Fibroblast of skin of left biceps (primary cell): ENCODE measurements around the gene NOD2.

Source experiments
- DNase-seq, 2 experiments: peaks; one replicate each; pipeline ENCODE4 v3.0.0-alpha.2; 2013; ENCODE audit warnings: low read depth in 2 of 2

NOD2 gene

DNA sequence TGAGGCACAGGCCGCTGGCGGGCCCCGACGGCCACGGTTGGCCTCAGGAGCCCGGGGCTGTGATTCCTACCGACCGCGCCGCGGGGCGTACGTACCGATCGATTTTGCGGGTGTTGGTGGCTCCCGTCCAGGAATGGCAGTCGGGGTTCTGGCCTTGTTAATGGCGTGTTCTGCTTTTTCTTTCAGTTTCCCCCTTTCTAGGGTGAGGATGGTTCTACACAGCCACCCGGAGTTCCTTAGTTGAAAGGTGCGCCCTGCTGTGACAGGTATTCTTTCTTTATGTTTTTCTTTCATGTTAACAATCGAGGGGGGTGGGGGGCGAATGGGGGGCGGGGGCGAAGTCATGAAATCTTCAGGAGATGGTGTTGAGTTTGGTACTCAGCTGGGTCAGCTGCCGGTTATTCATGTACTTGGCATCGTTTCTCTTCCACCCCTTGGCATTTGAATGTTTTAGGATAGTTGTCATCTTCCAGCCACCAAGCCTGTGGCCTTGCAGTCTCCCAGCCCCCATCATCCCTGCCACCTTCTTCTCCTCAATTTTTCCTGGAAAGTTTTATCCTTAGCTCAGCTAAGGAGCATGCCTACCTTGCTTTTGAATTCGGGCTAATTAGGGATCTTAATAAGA, 49.3 kb downstream of the NOD2 start:
- no peak for DNase-seq

DNA sequence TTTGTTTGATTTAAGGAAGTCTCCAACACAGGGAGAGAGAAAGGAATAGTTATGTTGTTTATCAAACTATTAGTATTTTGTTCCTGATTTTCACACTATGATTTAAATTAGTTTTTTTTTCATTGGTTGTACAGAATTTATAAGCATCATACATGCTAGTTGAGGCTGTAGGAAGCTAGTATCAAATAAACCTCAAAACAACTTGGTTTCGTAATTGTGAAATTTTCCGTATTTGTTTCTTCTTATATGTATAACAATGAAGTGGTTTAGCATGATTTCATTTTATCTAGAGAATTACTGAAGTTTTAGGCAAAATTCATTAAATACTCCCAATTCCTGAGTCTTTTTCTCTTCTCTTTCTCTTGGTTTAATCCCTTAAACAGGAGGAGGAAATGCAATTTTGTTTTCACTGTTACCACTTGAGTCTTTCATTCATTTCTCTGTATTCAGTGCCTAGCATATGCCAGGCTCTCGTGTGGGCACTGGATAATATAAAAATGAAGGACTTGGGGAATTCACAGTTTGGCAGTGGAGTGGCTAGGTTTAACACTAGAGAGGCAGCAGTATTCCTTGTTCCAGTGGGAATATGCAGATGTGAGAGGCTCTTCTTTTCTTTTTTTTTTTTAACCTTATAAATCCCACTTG, 50.3 kb downstream of the NOD2 start:
- DNase-seq = no peak

DNA sequence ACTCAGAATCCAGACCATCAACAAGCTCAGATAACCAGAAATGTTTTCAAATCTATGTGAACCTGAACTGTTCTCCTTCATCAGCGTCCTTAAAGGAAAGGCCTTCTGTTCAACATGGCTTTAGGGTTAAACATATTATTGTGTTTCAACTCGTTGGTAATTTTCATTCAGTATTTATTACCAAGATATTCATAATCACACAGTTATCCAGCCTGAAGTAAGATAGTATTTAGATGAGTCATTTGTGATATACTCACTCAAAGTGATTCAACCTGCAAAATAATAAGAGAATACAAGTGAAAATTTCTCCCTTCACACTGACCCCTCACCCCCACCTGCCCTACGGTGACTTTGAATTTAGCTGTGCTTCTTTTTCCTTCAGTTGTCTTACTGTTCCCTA, 51.5 kb downstream of the NOD2 start:
- DNase-seq = no peak

DNA sequence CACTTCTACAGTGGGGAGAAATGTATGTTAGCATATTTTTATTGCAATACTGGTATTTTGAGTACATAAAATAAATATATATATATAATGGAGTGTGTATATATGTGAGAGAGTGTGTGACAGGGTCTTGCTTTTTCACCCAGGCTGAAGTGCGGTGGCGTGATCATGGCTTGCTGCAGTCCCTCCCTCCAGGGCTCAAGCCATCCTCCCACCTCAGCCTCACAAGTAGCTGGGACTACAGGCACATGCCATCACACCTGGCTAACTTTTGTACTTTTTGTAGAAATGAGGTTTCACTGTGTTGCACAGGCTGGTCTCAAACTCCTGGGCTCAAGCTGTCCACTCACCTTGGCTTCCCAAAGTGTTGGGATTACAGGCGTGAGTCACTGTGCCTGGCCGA, 52.5 kb downstream of the NOD2 start:
- no peak for DNase-seq

DNA sequence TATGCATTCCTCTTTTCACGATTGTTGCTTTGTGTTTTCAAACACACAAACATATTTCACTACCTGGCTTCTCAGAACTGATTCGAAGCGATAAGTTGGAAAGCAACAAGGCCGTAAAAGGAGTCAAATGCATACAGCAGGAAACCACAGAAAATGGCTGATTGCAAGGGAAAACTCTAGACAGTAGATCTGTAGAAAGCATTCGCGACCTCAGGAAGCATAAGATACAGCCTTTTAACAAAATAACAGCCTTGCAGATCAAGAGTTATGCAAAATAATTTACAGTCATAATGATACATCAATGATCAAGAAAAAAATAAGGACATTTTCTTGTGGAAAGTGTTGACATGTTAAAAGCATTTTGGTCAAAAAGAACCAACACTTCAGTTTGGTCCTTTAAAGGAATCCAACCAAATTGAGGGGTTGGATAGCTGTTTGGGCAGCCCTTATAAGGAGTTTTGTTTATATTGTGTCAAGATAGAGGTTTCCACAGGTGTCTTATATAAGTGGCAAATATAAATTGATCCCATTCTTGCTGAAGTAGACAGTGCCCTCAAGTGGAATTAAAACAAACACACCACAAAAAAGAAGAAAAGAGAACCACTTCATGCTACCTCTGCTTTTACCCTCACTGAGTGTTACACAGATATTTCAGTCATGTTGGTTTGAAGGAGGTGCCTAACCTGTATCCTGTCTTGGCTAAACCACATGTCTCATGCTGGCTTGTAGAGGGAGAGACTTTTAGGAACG, 54.0 kb downstream of the NOD2 start:
- DNase-seq = no peak

DNA sequence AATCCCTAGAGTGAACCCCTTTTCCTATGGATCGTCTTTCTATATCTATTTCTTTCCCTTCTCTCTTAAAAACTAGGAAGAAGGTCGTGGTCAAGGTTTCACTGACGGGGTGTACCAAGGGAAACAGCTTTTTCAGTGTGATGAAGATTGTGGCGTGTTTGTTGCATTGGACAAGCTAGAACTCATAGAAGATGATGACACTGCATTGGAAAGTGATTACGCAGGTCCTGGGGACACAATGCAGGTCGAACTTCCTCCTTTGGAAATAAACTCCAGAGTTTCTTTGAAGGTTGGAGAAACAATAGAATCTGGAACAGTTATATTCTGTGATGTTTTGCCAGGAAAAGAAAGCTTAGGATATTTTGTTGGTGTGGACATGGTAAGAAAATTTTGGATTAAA, 58.1 kb downstream of the NOD2 start:
- DNase-seq = no peak

DNA sequence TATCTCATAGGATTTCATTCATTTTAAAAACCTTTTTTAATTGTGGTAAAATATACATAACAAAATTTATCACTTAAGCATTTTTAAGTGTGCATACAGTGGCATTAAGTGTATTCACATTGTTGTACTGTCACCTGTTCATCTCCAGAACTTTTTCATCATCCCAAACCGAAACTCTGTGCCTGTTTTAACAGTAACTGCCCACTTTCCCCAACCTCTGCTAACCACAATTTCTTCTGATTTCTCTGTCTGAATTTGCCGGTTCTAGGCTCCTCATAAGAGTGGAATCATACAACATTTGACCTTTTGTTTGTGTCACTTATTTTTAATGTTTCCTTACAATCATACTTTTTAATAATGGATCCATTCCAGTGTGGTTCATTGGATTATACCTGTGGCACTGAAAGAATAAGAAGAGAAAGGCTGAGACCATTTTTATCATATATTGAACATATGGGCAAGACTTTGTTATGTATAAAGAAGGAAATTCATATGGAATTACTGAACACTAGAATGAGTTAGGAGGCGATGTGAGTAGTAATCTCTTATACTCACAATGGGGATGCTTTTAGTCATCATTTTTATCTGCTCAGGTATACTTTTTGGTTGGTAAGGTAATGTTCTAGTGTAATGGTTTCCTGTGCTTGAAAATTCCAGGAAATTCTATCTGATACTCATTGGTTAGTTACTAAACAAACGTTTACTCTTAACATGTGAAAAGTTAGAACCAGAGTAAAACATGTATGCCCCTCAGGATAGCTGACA, 59.2 kb downstream of the NOD2 start:
- no peak for DNase-seq

DNA sequence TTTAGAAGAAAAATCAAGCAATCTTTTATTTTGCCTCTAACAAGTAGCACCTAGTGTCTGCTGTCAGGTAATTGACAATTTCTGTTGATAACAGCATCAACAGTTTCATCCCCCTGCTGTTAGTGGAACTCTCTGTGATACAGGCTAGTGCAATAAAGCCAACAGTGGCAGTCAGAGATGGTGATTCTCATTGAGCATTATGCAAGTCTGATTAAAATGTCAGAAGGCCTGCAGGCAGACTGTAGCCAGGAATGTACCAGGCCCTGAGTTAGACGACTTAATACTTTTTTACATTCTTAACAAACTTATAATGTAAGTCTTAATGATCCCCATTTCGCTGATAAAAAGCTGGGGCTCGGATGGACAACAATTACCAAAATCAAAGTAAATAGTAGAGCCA, 63.1 kb downstream of the NOD2 start:
- DNase-seq = no peak

DNA sequence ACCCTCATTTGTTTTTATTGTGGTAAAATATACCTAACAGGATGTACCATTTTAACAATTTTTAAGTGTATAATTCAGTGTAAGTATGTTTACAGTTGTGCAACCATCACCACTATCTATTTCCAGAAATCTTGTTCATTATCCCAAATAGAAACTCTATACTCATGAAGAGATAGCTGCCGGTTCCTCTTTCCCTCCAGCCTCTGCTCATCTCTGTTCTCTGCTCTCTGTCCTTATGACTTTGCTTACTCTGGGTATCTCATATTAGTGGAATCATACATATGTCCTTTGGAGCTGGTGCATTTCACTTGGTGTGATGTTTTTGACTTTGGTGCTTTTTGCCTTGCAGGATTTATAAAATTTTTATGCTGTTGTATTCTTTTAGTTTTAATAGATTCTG, 67.9 kb downstream of the NOD2 start:
- no peak for DNase-seq

DNA sequence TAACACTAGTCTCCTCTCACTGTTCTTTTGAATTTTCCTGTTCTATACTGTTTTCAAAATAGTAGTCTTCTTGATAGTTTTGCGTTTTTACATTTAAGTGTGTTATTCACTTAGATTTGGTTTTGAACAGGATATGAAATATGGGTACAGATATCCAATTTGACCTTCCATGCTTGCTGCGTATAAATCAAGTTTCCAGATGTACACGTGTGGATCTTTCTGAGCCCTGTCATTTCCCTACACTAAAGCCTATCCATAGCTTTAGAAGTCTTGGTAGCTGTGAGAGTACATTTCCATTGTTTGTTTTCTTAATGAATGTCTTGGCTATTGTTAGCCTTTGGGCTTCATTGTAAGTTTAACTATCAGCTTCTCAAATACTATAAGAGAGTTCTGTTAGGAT, 68.8 kb downstream of the NOD2 start:
- no peak for DNase-seq

DNA sequence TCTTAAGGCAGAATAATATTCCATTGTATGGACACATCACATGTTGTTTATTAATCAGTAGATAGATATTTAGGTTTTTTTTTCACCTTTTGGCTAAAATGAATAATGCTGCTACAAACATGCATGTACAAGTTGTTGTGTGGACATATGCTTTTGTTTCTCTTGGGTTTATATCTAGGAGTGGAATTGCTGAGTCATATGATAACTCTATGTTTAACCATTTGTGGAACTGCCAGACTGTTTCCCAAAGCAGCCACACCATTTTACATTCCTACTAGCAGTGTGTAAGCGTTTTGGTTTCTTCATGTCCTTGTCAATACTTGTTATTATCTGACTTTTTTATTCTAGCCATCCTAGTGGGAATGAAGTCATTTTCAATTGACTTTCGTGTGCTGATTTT, 69.8 kb downstream of the NOD2 start:
- DNase-seq = no peak

DNA sequence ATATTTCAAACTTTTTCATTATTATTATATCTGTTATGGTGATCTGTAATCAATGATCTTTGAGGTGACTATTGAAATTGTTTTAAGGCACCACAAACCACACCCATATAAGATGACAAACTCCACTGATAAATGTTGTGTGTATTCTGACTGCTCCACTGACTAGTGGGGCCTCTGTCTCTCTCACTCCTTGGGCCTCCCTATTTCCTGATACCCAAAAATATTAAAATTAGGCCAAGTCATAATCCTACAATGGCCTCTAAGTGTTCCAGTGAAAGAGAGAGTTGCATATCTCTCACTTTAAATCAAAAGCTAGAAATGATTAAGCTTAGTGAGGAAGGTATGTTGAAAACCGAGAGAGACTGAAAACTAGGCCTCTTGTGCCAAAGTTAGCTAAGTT, 71.9 kb downstream of the NOD2 start:
- DNase-seq = no peak

DNA sequence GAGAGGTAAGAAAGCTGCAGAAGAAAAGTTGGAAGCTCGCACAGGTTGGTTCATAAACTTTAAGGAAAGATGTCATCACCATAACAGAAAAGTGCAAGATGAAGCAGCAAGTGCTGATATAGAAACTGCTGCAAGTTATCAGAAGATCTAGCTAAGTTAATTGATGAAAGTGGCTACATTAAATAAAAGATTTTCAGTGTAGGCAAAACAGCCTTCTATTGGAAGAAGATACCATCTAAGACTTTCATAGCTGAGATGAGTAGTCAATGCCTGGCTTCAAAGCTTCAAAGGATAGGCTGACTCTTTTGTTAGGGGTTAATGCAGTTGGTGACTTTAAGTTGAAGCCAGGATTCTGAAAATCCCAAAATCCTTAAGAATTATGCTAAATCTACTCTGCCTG, 72.5 kb downstream of the NOD2 start:
- DNase-seq = no peak

DNA sequence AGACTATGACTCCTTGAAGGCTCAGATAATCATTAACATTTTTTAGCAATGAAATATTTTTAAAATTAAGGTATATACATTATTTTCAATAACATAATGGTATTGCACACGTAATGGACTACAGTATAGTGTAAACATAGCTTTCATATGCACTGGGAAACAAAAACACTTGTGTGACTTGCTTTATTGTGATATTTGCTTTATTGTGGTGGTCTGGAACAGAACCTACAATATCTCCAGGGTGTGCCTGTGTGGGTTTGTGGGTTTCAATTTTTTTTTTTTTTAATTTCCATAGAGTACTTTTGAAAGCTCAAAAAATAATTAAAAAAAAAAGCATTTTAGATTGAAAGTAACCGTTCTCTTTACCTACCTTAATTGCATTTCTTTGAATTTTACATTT, 73.8 kb downstream of the NOD2 start:
- DNase-seq = no peak

DNA sequence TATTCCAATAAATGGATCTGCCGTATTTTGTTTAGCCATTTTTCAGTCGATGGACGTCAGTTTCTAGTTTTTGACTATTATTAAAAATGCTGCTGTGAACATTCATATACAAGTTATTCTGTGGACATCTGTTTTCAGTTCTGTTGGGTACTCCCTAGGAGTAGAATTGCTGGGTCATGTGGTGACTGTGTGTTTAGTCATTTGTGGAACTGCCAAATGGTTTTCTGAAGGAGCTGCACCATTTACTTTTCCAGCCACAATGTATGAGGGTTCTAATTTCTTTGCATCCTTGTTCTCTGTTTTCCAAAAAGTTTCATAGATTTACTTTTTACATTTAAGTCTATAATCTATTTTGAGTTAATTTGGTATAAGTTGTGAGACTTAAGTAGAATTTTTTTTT, 78.0 kb downstream of the NOD2 start:
- peak in 1 of 2 experiments; percentile 13 for DNase-seq

DNA sequence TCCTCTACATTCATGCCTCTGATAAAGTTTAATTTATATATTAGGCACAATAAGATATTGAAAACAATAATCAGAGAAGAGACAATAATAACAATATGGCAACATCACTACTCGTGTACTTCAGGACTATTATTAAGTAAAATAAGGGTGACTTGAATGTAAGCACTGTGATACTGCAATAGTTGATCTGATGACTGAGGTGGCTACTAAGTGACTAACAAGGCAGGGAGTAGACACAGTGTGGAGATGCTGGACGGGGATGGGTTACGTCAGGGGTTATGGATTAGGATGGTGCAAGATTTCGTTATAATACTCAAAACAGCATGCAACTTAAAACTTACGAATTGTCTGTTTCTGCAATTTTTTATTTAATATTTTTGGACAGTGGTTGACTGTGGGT, 81.0 kb downstream of the NOD2 start:
- no peak for DNase-seq

DNA sequence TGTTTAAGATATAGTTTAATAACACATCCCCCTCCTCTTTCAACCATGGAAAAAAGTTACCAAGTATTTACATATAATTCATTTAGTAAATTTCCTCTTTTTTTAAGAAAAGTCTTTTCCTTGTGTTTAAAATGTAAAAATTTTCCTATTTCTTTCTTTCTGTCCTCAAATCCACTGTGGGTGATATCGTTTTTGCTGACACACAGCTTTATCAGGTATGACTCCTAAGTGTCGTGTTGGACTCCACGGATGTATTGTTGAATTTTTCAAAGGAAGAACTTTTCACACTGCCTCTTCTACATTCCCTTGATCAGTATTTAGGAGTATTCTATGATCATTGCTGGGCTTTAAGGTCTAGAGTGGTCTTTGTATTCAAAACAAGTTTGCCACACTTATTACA, 81.6 kb downstream of the NOD2 start:
- no peak for DNase-seq

DNA sequence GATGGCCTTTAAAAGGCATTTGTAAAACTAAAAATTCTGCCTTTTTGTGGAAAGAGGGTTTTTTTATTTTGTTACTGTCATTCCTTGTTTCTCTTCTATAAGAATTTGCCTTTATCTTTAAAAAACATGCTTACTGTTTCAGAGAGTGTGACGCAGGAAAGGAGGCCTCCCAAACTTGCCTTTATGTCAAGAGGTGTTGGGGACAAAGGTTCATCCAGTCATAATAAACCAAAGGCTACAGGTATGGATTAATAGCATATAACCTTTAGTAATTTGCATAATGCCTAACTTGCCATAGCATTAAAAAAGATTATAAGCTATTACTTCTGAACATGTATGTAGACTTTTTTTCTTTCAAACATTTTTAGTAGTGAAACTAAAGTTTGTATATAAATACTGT, 82.6 kb downstream of the NOD2 start:
- DNase-seq = no peak

DNA sequence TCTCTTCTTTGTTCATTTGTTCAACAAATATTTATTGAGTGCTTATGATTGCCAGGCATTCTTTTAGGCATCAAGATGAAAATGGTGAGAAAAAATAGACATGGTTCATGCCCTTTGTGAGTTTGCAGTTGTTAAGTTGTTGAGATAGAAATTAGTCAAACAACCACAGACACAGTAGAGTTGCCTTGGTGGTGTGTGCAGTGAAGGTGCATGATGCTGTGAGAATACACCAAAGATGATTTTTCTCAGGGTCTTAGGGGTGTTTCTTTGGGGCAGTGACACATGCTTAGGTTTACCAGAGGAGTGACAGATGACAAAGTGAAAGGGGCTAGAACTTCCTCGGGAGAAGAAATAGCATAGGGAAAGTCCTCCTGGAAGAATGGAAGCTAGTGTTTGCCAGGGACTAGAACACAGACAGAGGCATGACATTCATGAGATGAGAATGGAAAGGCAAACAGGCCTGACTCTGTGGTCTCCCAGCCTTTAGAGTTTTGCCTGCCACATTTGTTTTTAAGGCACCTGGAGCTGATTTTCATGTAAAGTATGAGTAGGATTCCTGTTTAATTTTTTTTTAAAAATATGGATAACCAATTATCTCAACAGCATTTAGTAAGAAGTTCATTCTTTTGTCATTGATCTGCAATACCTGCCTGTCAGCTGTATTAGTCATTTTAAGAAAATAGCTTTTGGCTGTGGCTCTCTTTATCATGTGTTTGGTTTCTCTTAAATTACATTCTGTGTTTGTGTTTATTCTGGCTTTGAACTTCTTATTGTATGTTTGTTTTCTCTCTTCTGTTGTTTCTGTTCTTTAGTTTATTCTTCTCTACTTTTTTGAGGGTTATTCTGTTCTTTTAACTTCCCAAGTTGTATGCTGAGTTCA, 85.1 kb downstream of the NOD2 start:
- no peak for DNase-seq

DNA sequence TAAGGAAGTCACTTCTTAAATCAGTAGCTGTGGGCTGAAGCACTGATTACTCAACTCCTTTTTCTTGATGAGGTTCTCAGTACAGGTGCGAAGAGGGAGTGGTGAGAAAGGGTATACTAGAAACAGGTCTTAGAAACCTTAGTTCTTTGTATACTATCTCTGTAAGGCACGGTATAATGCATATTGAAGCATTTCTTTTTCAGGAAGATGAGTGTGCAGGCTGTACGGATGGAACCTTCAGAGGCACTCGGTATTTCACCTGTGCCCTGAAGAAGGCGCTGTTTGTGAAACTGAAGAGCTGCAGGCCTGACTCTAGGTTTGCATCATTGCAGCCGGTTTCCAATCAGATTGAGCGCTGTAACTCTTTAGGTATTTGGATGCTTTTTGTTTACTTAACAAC, 87.6 kb downstream of the NOD2 start:
- no peak for DNase-seq

DNA sequence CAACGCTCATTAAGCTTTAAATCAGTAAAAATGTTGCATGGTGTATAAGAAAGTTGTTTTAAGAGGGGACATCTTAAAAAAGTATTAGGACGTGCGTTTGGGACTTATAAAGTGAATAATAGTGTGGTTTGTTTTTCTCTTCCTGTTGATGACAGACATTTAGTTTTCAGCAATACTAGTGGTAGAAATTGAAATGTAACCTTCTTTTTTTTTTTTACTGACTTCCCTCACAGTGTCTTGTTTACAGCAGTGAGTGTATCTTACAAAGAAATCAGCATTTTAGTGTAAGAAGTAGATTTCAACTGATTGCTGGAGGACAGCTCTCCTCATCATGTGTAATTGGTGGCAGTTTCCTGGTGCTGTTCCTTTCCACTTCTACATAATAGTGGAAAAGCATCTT, 88.1 kb downstream of the NOD2 start:
- DNase-seq = no peak
